ENCODE measurements around the gene MAP3K4. TPM values are rescaled to one million over a fixed set of nuclear protein-coding genes. Genes with fewer than 3 reads are reported as not detected.

The MAP3K4 gene
- total and polyA plus RNA-seq, 2 of the 8 experiments (the other 6 are each of a cell fraction or from before 2014, with no cell fraction given), result 16.6 to 51.6 TPM

DNA sequence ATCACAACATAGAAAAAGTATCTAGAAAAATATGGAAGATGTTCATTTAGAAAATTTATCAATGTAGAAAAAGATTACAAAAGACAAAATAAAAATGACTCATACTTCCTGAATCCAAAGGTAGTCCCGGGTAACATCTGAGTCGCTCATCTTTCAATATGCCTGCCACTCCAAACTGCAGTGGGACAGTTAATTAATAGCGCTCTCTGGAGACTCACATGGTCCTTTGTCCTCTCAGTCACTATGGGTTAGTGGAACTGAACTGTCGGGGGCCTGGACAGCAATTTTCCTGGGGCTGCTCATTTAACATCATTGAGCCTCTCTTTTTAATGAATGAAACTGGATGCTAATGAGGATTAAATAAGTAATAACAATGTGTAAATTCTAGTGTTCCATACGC, 103.4 kb downstream of the MAP3K4 start:
- Histone ChIP-seq H3K23me2 (ENCODE audit: low read depth, low read length) (no peaks in the 10 kb centered on the region), H3K79me1 (ENCODE audit: low read depth, low read length) (no peaks in the 10 kb centered on the region), H3K56ac (replicated peaks; ENCODE audit: insufficient read length, low read depth, low read length) (no peak overlapping the region), H4K20me1 (replicated peaks in 1 of 2; ENCODE audit: control insufficient read depth in 1 of 2, insufficient read depth in 2 of 2, low read length in 2 of 2) (no peaks in the 10 kb centered on the region), H2AK5ac (ENCODE audit: low read depth, low read length) (no peak overlapping the region), H3K9ac (replicated peaks in 1 of 4; ENCODE audit: extremely low read depth in 1 of 4, low read depth in 3 of 4, low read length in 3 of 4) (no peak overlapping the region), H3K27me3 (replicated peaks in 1 of 4; ENCODE audit: control insufficient read depth in 3 of 4, extremely low read depth in 1 of 4, insufficient read depth in 3 of 4, low read length in 3 of 4) (no peaks in the 10 kb centered on the region), H3K4me1 (replicated peaks in 1 of 4; ENCODE audit: control insufficient read depth in 3 of 4, insufficient read depth in 4 of 4, low read length in 3 of 4) (no peaks in the 10 kb centered on the region), H2BK12ac (ENCODE audit: low read depth, low read length) (no peak overlapping the region), H2BK5ac (ENCODE audit: low read depth, low read length) (no peak overlapping the region), H3K27ac (ENCODE audit: low read depth, low read length) (no peak overlapping the region), H2BK15ac (ENCODE audit: low read length) (no peak overlapping the region), H2AFZ (ENCODE audit: low read length) (no peak overlapping the region), H3K14ac (ENCODE audit: insufficient read length) (no peak overlapping the region), H4K5ac (ENCODE audit: insufficient read length, low read depth, low read length) (no peak overlapping the region), H2BK20ac (ENCODE audit: low read length) (no peak overlapping the region), H3K4me3 (ENCODE audit: extremely low read depth in 1 of 4, insufficient read depth in 2 of 4, low read depth in 3 of 4, low read length in 4 of 4) (no peak overlapping the region), H3K79me2 (ENCODE audit: control insufficient read depth in 1 of 2, insufficient read depth in 2 of 2, low read length in 2 of 2) (no peaks in the 10 kb centered on the region), H4K91ac (replicated peaks; ENCODE audit: insufficient read length, low read length) (no peak overlapping the region), H3K4ac (replicated peaks; ENCODE audit: insufficient read length, low read depth, low read length) (no peak overlapping the region), H4K8ac (ENCODE audit: extremely low read depth, insufficient read depth, low read length) (no peak overlapping the region), H3K23ac (ENCODE audit: insufficient read length) (no peak overlapping the region), H3K9me3 (ENCODE audit: insufficient read depth in 2 of 2, low read depth in 1 of 2, low read length in 1 of 2) (no peaks in the 10 kb centered on the region), H3K4me2 (ENCODE audit: insufficient read depth in 1 of 2, low read depth in 2 of 2, low read length in 2 of 2) (no peak overlapping the region), H2BK120ac (replicated peaks; ENCODE audit: low read depth, low read length) (no peak overlapping the region), H3K18ac (ENCODE audit: extremely low read depth, low read length) (no peak overlapping the region), H3K36me3 (ENCODE audit: control insufficient read depth in 2 of 4, insufficient read depth in 4 of 4, low read length in 3 of 4) (peaks cover 0 to 40% (median 17%) of the 10 kb centered on the region in 4 experiments)
- DNase-seq (ENCODE audit: low read depth in 1 of 2, low spot score in 2 of 2) (no peak), FAIRE-seq (no peak)
- 89% methylated on average over 5 of the region's 5 CpGs; no CpG with 5 or more reads in 1 of the 2 experiments for WGBS, 2 experiments (ENCODE audit: extremely low coverage in 1 of 2, insufficient coverage in 1 of 2, insufficient read length in 1 of 2, insufficient replicate concordance in 2 of 2, low coverage in 1 of 2, low lambda C conversion rate in 2 of 2, missing lambda C conversion rate in 1 of 2)
- ChIA-PET POLR2A (ENCODE audit: partially characterized antibody) (no interaction called here), CTCF (ENCODE audit: partially characterized antibody) (interaction anchor here (1.0 to 1.9 kb wide), 2 partner anchors 276 to 279 kb away, joined by 3 to 6 read pairs; no protein-coding TSS in a partner anchor)
- TF ChIP-seq RAD21 (IDR thresholded peaks at IDR 0.05 in 1 of 2, conservative IDR thresholded peaks at IDR 0.05 in 1 of 2; ENCODE audit: low read depth in 2 of 2, low read length in 2 of 2) (no peak), BCL11A (IDR thresholded peaks at IDR 0.05; ENCODE audit: low read depth in 2 of 2, low read length in 2 of 2) (no peak), CBX8 (IDR thresholded peaks at IDR 0.05; ENCODE audit: borderline replicate concordance, low read depth, low read length) (no peak), CHD2 (IDR thresholded peaks at IDR 0.05; ENCODE audit: low read length) (no peak), JUND (IDR thresholded peaks at IDR 0.05; ENCODE audit: low read length) (no peak), SUZ12 (IDR thresholded peaks at IDR 0.05; ENCODE audit: low read length) (no peak), MAFK (IDR thresholded peaks at IDR 0.05; ENCODE audit: low read depth, low read length) (no peak), ATF2 (IDR thresholded peaks at IDR 0.05; ENCODE audit: low read length) (no peak), BRCA1 (IDR thresholded peaks at IDR 0.05; ENCODE audit: low read depth, low read length) (no peak), SAP30 (IDR thresholded peaks at IDR 0.05; ENCODE audit: insufficient read depth, insufficient replicate concordance, low read length) (no peak), EZH2 (IDR thresholded peaks at IDR 0.05; ENCODE audit: low read depth, low read length, severe bottlenecking) (no peak), KDM5A (IDR thresholded peaks at IDR 0.05; ENCODE audit: low read length) (no peak), SRF (IDR thresholded peaks at IDR 0.05; ENCODE audit: low read depth, low read length) (no peak)
